Measurements from ENCODE around the gene NUFIP2.

Gene NUFIP2

DNA sequence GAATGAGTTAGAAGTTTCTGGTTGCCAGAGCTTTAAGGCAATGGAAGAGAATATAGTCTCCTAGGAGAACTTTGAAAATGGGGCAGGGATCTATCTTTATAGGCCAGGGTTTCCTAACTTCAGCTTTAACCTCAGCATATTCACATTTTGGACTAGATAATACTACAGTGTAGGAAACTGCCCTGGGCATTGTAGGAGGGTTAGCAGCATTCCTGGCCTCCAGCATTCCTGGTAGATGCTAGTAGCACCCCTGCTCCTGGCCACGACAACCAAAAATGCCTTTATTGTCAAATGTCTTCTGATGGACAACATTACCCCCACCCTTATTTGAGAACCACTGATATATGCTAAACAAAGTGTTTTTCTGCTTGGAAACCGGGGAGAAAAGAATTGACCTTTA lies 86.0 kb downstream of the NUFIP2 start:
- H3K9me3 Mint-ChIP-seq, result no peaks in the 10 kb centered on the region
- peaks cover 29% of the 10 kb centered on the region for H3K27me3 Mint-ChIP-seq (ENCODE audit: low read depth)
- no peak overlapping the region for H3K27ac Mint-ChIP-seq
- H3K36me3 Mint-ChIP-seq (ENCODE audit: low read depth), result no peaks in the 10 kb centered on the region
- no peak overlapping the region for H3K4me3 Mint-ChIP-seq
- peaks cover under 1% of the 10 kb centered on the region for H3K4me1 Mint-ChIP-seq (ENCODE audit: low read depth)
